T-cell (primary cell): Measurements from ENCODE around the gene ZNF784. TPM values are rescaled to one million over a fixed set of nuclear protein-coding genes. Genes with fewer than 3 reads are reported as not detected.

Experiments
- ATAC-seq, 4 experiments: fragments of 200-7000 bp in 3 of 4; fragments of 150-1000 bp in 1 of 4; cut with Tn5 transposase; replicated peaks in 1 of 4; 1 replicate in 3 of 4; 2 replicates in 1 of 4; pipeline ENCODE4 v1.10.0; 2021; ENCODE audit warnings: moderate library complexity in 3 of 4, mild to moderate bottlenecking in 2 of 4, moderate number of reproducible peaks in 1 of 4
- CTCF ChIA-PET, 2 donors: fragments of 300-600 bp; sonication (Branson Sonifier 250); formaldehyde crosslinking; loops; one replicate each; lab custom pipeline; 2022; ENCODE audit warnings: antibody characterized with exemption in 2 of 2; lab: Charles Lee
- POLR2A ChIA-PET, 2 donors: fragments of 300-600 bp; sonication (Branson Sonifier 250); formaldehyde crosslinking; loops; one replicate each; lab custom pipeline; 2022; ENCODE audit warnings: antibody characterized with exemption in 2 of 2; lab: Charles Lee
- DNase-seq, 35 experiments: peaks; one replicate each; pipeline versions ENCODE4 v3.0.0 to v3.0.0-alpha.2; 2013 to 2023
- H3K27ac ChIP-seq: one replicate; pipeline ENCODE4 v1.5.1; 2013; ENCODE audit warnings: low read length
- H3K27me3 ChIP-seq, 2 experiments: replicated peaks in 1 of 2; 1 replicate in 1 of 2; 2 replicates in 1 of 2; pipeline versions ENCODE4 v1.6.1 to v1.7.0; 2013; ENCODE audit warnings: low read length in 1 of 2, mixed read lengths in 1 of 2; ENCODE audit not compliant: control insufficient read depth in 2 of 2, insufficient read depth in 2 of 2; ENCODE audit errors: extremely low read depth in 1 of 2
- H3K36me3 ChIP-seq, 2 donors: 1 replicate in 1 of 2; 2 replicates in 1 of 2; pipeline versions ENCODE4 v1.6.1 to v1.7.0; 2013; ENCODE audit warnings: low read length in 1 of 2; ENCODE audit not compliant: control insufficient read depth in 2 of 2, insufficient read depth in 1 of 2; ENCODE audit errors: extremely low read depth in 1 of 2
- H3K4me1 ChIP-seq, 2 experiments: 1 replicate in 1 of 2; 2 replicates in 1 of 2; pipeline versions ENCODE4 v1.6.1 to v1.7.0; 2013; ENCODE audit warnings: low read length in 2 of 2, mixed read lengths in 1 of 2; ENCODE audit not compliant: insufficient read depth in 2 of 2, control insufficient read depth in 1 of 2; ENCODE audit errors: extremely low read depth in 1 of 2
- H3K4me3 ChIP-seq, 2 donors: 1 replicate in 1 of 2; 2 replicates in 1 of 2; pipeline versions ENCODE4 v1.5.1 to v1.7.0; 2013; ENCODE audit warnings: mild to moderate bottlenecking in 2 of 2, low read length in 1 of 2, moderate library complexity in 1 of 2; ENCODE audit not compliant: control insufficient read depth in 1 of 2; ENCODE audit errors: extremely low read depth in 1 of 2
- H3K9me3 ChIP-seq: 2 replicates; pipeline ENCODE4 v1.7.0; 2013
- H3K27ac Mint-ChIP-seq, 2 donors: one replicate each; pipeline ENCODE4 v1.8.0; 2020 to 2021; ENCODE audit warnings: mild to moderate bottlenecking in 2 of 2, mixed read lengths in 2 of 2
- H3K27me3 Mint-ChIP-seq, 2 donors: one replicate each; pipeline ENCODE4 v1.8.0; 2021 to 2022; ENCODE audit warnings: mixed read lengths in 2 of 2
- H3K36me3 Mint-ChIP-seq: one replicate; pipeline ENCODE4 v1.8.0; 2021; ENCODE audit warnings: mixed read lengths
- H3K4me1 Mint-ChIP-seq, 3 donors: one replicate each; pipeline ENCODE4 v1.8.0; 2020 to 2022; ENCODE audit warnings: mixed read lengths in 3 of 3, mild to moderate bottlenecking in 1 of 3
- H3K4me3 Mint-ChIP-seq, 3 donors: one replicate each; pipeline ENCODE4 v1.8.0; 2020 to 2022; ENCODE audit warnings: mild to moderate bottlenecking in 3 of 3, mixed read lengths in 3 of 3, moderate library complexity in 3 of 3
- H3K9me3 Mint-ChIP-seq, 3 donors: one replicate each; pipeline ENCODE4 v1.8.0; 2020 to 2022; ENCODE audit warnings: mixed read lengths in 3 of 3
- whole genome bisulfite sequencing: methylation state at CpG from one replicate; pipeline ENCODE4 v1.1.5; 2013; ENCODE audit warnings: missing lambda C conversion rate; ENCODE audit not compliant: insufficient coverage; 5-methylcytosine and 5-hydroxymethylcytosine counted together
- total RNA-seq, 35 experiments: library from RNA in 6 of 35; stranded (reverse) in 6 of 35; fragments of 120-200 nt in 1 of 35; gene quantifications; one replicate each; pipeline versions ENCODE4 v1.2.1 to v1.2.4 and lab custom pipeline; 2013 to 2026

ZNF784 gene
- total RNA-seq, 5 donors from 2014 or later (not counting 1 experiment from before 2014, with no cell fraction given): 7.2 to 13.3 (median 8.2) TPM

DNA sequence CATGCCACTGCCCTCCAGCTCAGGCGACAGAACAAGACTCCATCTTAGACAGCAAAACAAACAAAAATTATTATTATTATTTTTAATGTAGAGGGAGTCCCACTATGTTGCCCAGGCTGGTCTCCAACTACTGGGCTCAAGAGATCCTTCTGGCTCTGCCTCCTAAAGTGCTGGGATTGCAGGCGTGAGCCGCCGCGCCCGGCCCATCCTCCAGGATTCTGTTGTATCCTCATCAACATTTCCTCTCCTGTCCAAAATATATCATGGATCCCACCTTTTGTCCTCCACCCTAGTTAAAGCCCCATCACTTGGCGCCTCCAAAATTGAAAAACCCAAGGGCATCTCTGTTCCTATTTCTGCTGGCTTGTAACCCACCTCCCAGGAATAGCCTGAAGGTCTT is 1.2 kb downstream of the ZNF784 start:
- no peak for ATAC-seq
- H3K4me3 Mint-ChIP-seq: peak overlapping the region in 1 of 3 donors; percentile 84
- H3K27ac Mint-ChIP-seq: peak overlapping the region in 1 of 2 donors; percentile 95

GRCh38 chr19:55622242-55622969 is 2.0 kb downstream of the ZNF784 start:
- H3K27me3 ChIP-seq: no peaks in the 10 kb centered on the region
- no peak for ATAC-seq
- Mint-ChIP-seq H3K4me3 (no peak overlapping the region), H3K36me3 (peaks cover 7% of the 10 kb centered on the region), H3K4me1 (peaks cover 50 to 55% (median 54%) of the 10 kb centered on the region in 3 donors), H3K27ac (no peak overlapping the region), H3K9me3 (no peaks in the 10 kb centered on the region), H3K27me3 (no peaks in the 10 kb centered on the region)
- H3K4me3 ChIP-seq: no peak overlapping the region
- WGBS: 97% methylated on average over 23 of the region's 40 CpGs
- no peaks in the 10 kb centered on the region for H3K9me3 ChIP-seq
- H3K27ac ChIP-seq: no peak overlapping the region
- CTCF ChIA-PET: no interaction called here
- no peak for DNase-seq
- POLR2A ChIA-PET: interaction anchor here in 1 of 2 donors (0.8 kb wide), 1 partner anchor 11 kb away, joined by 3 read pairs; no protein-coding TSS in a partner anchor
- H3K4me1 ChIP-seq: peaks cover 28 to 44% of the 10 kb centered on the region in 2 experiments
- H3K36me3 ChIP-seq: peaks cover 3 to 5% of the 10 kb centered on the region in 2 donors

More for the DNA sequence above, 1.2 kb downstream of the ZNF784 start:
- Histone ChIP-seq H3K27ac (no peak overlapping the region), H3K4me3 (no peak overlapping the region), H3K4me1 (peaks cover 30 to 44% of the 10 kb centered on the region in 2 experiments), H3K9me3 (no peaks in the 10 kb centered on the region), H3K27me3 (no peaks in the 10 kb centered on the region), H3K36me3 (peaks cover 0 to 3% of the 10 kb centered on the region in 2 donors)
- WGBS: 98% methylated on average over 6 of the region's 7 CpGs
- Mint-ChIP-seq H3K27me3 (no peaks in the 10 kb centered on the region), H3K4me1 (peaks cover 53 to 59% (median 57%) of the 10 kb centered on the region in 3 donors), H3K36me3 (peaks cover 3% of the 10 kb centered on the region), H3K9me3 (no peaks in the 10 kb centered on the region)
- DNase-seq: no peak
- POLR2A ChIA-PET: interaction anchor here in 1 of 2 donors (0.8 kb wide), 1 partner anchor 10 kb away, joined by 3 read pairs; no protein-coding TSS in a partner anchor
- CTCF ChIA-PET: interaction anchor here (0.6 to 4.4 kb wide), 4 partner anchors 9 to 71 kb away, joined by 4 to 42 read pairs (median 14); partner anchors contain the start of gene ZNF865 (in 1 of the 2)

GRCh38 chr19:55621673-55622231 is 2.6 kb downstream of the ZNF784 start:
- no peak overlapping the region for H3K4me3 Mint-ChIP-seq
- DNase-seq: no peak
- H3K4me3 ChIP-seq: no peak overlapping the region
- peaks cover 11% of the 10 kb centered on the region for H3K36me3 Mint-ChIP-seq
- H3K4me1 Mint-ChIP-seq: peaks cover 44 to 49% (median 48%) of the 10 kb centered on the region in 3 donors
- ChIA-PET POLR2A (no interaction called here), CTCF (no interaction called here)
- no peaks in the 10 kb centered on the region for H3K9me3 ChIP-seq
- no peaks in the 10 kb centered on the region for H3K9me3 Mint-ChIP-seq
- peaks cover 22 to 37% of the 10 kb centered on the region in 2 experiments for H3K4me1 ChIP-seq
- no peak overlapping the region for H3K27ac Mint-ChIP-seq
- peaks cover 4 to 11% of the 10 kb centered on the region in 2 donors for H3K36me3 ChIP-seq
- H3K27ac ChIP-seq: no peak overlapping the region
- no peak for ATAC-seq
- H3K27me3 Mint-ChIP-seq: no peaks in the 10 kb centered on the region
- H3K27me3 ChIP-seq: no peaks in the 10 kb centered on the region
- WGBS: 98% methylated on average over 43 of the region's 55 CpGs

DNA sequence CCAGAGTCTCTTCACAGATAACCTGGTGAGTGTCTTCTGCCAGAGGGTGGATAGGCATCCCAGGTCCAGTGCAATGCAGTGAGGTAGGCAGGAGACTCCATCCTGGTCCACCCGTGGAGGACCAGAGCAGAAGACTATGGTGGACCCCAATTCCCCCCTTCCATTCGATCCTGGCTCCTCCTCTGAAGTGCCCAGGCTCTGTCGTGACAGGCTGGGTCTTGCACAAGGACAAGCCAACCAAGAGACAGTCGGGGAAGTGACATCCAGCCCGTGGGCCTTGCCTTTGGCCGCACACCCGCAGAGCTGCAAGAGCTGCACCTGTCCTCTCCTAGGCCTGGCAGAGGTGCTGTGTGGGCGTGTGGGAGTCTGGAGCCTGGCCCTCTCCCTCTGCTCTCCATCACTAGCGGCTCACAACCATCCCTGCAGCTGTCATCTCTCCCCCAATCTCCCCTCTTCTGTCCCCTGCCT is 3.1 kb downstream of the ZNF784 start:
- no peaks in the 10 kb centered on the region for H3K9me3 Mint-ChIP-seq
- ATAC-seq (no peak), DNase-seq (no peak)
- Histone ChIP-seq H3K36me3 (peaks cover 8 to 14% of the 10 kb centered on the region in 2 donors), H3K27ac (no peak overlapping the region), H3K27me3 (no peaks in the 10 kb centered on the region), H3K4me3 (peak overlapping the region in 1 of 2 donors; percentile 3), H3K9me3 (no peaks in the 10 kb centered on the region), H3K4me1 (peaks cover 21 to 32% of the 10 kb centered on the region in 2 experiments)
- H3K27ac Mint-ChIP-seq: peak overlapping the region in 1 of 2 donors; percentile 79
- peaks cover 13% of the 10 kb centered on the region for H3K36me3 Mint-ChIP-seq
- WGBS: 100% methylated on average over 5 of the region's 9 CpGs
- H3K4me1 Mint-ChIP-seq: peaks cover 39 to 44% (median 43%) of the 10 kb centered on the region in 3 donors
- ChIA-PET POLR2A (no interaction called here), CTCF (no interaction called here)
- no peaks in the 10 kb centered on the region for H3K27me3 Mint-ChIP-seq
- H3K4me3 Mint-ChIP-seq: no peak overlapping the region

DNA sequence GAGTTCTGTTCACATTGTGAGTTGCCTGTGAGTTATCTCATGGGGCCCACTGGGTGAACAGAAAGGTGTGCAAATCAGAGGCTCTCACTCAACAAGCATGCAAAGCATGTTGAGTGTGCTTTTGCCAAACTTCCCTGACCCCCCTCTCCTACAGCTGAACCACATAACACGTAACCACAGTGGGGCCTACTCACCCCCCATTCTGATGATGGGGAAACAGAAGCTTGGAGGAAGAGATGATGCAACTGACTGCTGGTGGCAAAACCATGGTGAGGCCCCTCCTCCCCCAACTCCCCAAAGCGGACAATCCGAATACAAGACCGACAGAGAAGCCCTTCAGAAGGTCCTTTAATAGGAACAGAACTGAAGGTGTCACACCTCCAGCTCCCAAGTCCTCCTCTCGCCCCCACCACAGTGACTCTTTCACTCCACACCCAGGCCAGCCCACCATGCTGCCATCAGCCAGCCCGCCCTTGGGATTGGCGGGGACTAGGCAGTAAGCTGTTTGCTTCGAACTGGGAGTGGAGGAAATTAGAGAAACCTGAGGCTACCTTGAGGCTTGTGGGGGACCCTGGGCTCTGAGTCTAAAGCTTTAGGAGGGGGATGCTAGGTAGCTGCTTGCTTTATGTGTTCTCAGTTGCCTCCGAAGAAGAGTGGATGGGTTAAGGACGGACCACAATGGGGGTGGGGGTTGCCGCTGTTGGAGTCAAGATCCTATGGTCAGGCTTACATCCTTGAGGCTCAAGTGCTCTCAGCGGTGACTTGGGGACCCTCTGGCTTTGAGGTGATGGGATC is 3.8 kb downstream of the ZNF784 start:
- Mint-ChIP-seq H3K27me3 (no peaks in the 10 kb centered on the region), H3K4me3 (peak overlapping the region in 1 of 3 donors; percentile 35), H3K9me3 (no peaks in the 10 kb centered on the region), H3K4me1 (peaks cover 33 to 40% (median 37%) of the 10 kb centered on the region in 3 donors), H3K36me3 (peaks cover 13% of the 10 kb centered on the region), H3K27ac (peak overlapping the region; percentile 76 to 79)
- 97% methylated on average over 4 of the region's 12 CpGs for WGBS
- Histone ChIP-seq H3K27ac (no peak overlapping the region), H3K4me1 (peaks cover 18 to 27% of the 10 kb centered on the region in 2 experiments), H3K9me3 (no peaks in the 10 kb centered on the region), H3K4me3 (no peak overlapping the region), H3K36me3 (peaks cover 8 to 17% of the 10 kb centered on the region in 2 donors), H3K27me3 (no peaks in the 10 kb centered on the region)
- ATAC-seq (peak in 1 of 4 experiments; percentile 11), DNase-seq (peak in 8 of 35 experiments; percentile 16 to 54 (median 38))
- ChIA-PET POLR2A (interaction anchor here in 1 of 2 donors (0.6 kb wide), 1 partner anchor 361 kb away, joined by 3 read pairs; no protein-coding TSS in a partner anchor), CTCF (interaction anchor here in 1 of 2 donors (0.9 kb wide), 1 partner anchor 11 kb away, joined by 4 read pairs; no protein-coding TSS in a partner anchor)
